GM12872 (cell line): Measurements from ENCODE around the gene NBAS.

ENCODE experiments used
- TF ChIP-seq, protein P1 (sequence below): IDR thresholded peaks from 3 replicates; pipeline ENCODE4 v1.5.1; 2011; ENCODE audit warnings: low read depth, mild to moderate bottlenecking, low read length, moderate library complexity; ENCODE audit not compliant: insufficient read depth

NBAS gene

DNA sequence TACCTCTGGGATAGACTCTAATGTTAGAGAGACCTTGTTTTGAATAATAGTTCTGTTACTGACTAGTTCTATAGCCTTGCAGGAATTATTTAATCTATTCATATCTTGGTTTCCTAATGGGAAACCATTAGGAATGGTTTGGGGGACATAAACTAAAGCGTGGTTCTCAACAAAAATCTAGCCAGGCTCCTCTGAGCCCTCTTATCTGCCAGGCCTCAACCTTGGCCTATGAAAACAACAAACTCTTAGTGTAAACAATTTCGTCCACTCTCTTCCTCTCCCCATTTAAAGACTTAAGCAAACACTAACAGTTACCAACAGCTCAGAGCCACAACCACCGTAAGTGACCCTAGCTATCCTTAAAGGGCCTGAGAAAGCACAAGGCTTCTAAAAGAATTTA lies 10.6 kb upstream of the NBAS start:
- TF ChIP-seq, protein P1, sequence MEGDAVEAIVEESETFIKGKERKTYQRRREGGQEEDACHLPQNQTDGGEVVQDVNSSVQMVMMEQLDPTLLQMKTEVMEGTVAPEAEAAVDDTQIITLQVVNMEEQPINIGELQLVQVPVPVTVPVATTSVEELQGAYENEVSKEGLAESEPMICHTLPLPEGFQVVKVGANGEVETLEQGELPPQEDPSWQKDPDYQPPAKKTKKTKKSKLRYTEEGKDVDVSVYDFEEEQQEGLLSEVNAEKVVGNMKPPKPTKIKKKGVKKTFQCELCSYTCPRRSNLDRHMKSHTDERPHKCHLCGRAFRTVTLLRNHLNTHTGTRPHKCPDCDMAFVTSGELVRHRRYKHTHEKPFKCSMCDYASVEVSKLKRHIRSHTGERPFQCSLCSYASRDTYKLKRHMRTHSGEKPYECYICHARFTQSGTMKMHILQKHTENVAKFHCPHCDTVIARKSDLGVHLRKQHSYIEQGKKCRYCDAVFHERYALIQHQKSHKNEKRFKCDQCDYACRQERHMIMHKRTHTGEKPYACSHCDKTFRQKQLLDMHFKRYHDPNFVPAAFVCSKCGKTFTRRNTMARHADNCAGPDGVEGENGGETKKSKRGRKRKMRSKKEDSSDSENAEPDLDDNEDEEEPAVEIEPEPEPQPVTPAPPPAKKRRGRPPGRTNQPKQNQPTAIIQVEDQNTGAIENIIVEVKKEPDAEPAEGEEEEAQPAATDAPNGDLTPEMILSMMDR = no peak

DNA sequence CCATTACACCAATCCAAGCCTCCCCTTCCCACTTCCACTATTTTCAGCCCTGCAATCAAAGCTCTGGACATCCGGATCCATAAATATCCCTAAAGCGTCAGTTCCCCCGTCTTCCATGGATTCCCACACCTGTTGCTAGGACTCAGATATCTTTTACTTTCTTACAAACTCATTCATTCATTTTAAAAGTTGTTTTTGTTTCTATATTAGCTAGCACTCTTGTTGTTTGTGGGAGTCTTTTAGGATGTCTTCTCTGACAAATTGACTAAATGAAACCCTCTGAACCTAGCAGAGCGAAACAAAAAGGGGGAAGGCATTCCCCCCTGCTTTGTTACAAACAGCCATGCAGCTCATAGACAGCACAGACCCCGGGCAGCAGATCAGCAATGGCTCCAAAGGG lies 9.0 kb upstream of the NBAS start:
- TF ChIP-seq, protein P1 = no peak

DNA sequence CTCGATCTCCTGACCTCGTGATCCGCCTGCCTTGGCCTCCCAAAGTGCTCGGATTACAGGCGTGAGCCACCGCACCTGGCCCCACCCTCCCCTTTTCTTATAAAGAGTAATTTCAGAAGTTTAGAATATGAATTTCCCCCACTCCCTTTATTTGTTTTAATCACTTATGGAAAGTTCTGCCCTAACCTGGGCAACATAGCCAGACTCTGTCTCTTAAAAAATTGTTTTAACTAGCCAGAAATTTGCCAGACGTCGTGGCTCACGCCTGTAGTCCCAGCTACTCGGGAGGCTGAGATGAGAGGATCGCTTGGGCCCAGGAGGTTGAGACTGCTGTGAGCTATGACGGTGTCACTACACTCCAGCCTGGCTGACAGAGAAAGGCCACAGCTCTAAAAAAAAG lies 7.7 kb upstream of the NBAS start:
- TF ChIP-seq, protein P1 = no peak

DNA sequence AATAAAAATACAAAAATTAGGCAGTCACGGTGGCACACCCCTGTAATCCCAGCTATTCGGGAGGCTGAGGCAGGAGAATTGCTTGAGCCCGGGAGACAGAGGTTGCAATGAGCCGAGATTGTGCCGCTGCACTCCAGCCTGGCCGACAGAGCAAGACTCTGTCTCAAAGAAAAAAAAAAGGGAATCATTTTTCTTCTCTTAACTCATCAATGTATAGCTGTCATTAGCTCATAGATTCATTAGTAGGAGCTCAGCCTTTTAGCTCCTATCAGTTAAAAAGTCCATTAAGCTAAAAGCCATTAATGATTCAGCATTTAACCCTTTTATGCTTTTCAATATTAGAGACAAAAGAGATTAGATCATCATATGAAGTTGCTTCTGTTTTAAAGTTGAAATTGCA lies 5.8 kb upstream of the NBAS start:
- TF ChIP-seq, protein P1 = no peak

DNA sequence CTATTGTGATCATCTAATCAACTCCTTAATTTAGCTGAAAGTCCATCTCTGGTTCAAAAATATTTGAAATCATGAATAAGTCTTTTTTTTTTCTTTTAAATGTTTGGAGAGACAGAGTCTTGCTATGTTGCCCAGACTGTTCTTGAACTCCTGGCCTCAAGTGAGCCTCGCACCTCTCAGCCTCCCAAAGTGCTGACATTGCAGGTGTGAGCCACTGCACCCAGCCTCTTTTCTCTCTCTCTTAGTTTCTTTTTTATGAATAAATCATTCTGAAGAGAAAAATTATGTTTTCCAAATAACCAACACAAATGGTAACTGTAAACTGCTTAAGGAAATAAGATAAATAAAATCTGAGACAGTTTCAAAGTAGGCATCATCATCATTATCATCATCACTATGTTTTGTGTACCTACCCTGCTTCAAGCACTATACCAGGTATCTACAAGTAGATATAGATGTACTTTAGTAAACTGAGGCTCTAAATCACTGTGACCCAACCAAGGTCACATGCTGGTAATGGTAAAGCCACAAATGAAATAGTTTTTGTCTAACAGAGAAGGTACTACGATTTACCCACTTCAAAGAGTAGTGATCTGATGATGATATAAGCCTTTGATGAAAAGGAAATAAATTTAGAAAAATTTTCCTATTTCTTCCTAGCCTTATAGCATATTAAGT lies 5.0 kb upstream of the NBAS start:
- TF ChIP-seq, protein P1 = no peak

DNA sequence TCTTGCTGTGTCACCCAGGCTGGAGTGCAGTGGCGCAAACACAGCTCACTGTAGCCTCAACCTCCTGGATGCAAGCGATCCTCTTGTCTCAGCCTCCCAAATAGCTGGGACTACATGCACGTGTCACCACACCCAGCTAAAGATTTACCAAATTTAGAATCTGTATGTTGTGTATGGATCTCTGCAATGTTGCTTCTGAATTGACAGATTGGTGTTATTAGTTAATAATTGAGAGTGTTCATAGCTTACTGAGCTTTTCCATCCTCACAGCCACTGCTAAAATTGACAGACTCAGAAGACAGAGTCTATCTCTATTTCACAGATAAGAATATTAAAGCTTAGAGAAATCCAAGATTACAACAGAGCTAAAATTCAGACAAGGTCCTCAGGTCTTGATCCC lies 4.3 kb upstream of the NBAS start:
- TF ChIP-seq, protein P1 = no peak

DNA sequence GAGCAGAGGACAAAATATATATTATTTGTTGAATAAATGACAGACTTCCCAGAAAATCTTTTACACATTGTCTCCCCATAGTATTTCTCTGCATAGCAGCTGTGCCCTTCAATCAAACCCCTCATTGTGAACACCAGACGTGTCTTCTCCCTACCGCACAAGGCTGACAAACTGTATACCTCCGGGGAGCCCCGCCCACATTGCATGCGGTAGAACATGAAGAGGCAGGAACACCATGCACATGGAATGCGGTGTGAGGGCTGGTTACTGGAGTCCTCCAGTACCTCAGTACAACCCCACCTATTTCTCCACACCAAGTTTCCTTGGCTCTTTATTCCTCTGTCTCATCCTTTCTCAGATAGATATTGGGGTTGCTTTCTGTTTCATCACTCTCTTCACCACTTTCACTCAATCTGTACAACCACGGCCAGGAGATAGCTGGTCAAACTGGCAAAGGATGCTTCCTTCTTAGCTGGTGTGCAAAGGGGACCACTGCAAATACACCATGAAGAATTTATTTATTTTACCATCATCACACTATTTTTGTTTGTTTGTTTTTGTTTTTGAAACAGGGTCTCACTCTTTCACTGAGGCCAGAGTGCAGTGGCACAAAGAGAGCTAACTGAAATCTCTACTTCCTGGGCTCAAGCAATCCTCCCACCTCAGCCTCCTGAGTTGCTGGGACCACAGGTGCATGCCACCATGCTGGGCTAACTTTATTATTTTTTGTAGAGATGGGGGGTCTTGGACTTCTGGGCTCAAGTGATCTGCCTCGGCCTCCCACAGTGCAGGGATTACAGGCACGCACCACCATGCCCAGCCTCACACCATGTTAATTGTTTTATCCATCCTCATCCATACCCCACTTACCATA lies 2.3 kb upstream of the NBAS start:
- TF ChIP-seq, protein P1 = no peak
